Lower lobe of right lung (tissue), 2 donors: ENCODE results near the gene TWF2. TPM values are rescaled to one million over a fixed set of nuclear protein-coding genes. Genes with fewer than 3 reads are reported as not detected.

Experiments used
- ATAC-seq, 2 donors: fragments of 200-7000 bp; cut with Tn5 transposase; one replicate each; pipeline ENCODE4 v1.9.1; 2020 to 2022; ENCODE audit warnings: mild to moderate bottlenecking in 2 of 2, moderate library complexity in 2 of 2
- DNase-seq: peaks from one replicate; pipeline ENCODE4 v3.0.0-alpha.2; 2020
- H3K27ac ChIP-seq: fragments of 200-600 bp; one replicate; pipeline ENCODE4 v1.8.0; 2022
- H3K27me3 ChIP-seq: fragments of 200-600 bp; one replicate; pipeline ENCODE4 v1.8.0; 2022; ENCODE audit warnings: low read depth
- H3K36me3 ChIP-seq: fragments of 200-600 bp; one replicate; pipeline ENCODE4 v1.8.0; 2022; ENCODE audit warnings: mild to moderate bottlenecking
- H3K4me1 ChIP-seq: fragments of 200-600 bp; one replicate; pipeline ENCODE4 v1.8.0; 2022
- H3K4me3 ChIP-seq: fragments of 200-600 bp; one replicate; pipeline ENCODE4 v1.8.0; 2022; ENCODE audit warnings: mild to moderate bottlenecking
- H3K9me3 ChIP-seq: fragments of 200-600 bp; one replicate; pipeline ENCODE4 v1.8.0; 2022
- intact Hi-C: fragments of 100-400 bp; cut with DNase I; formaldehyde crosslinking; loops from one replicate; pipeline ENCODE4 v1.11.0; 2022
- total RNA-seq: library from RNA; stranded (reverse); fragmentation: NEBNext Ultra II Directional; extraction: Animal tissue kit (Norgen Biotek cat#: 25700); gene quantifications from one replicate; pipeline ENCODE4 v1.2.1, GENCODE V29; 2021
- TF ChIP-seq, protein P1 (sequence below): fragments of 200-600 bp; IDR thresholded peaks from one replicate; pipeline ENCODE4 v1.8.0; 2022; ENCODE audit warnings: antibody characterized with exemption, mild to moderate bottlenecking
- donor health status: DM: no; HTN: yes; CAD: no; lungs with severe emphysema.

Gene TWF2
- total RNA-seq, 1 donor from 2014 or later: 62.2 TPM

DNA sequence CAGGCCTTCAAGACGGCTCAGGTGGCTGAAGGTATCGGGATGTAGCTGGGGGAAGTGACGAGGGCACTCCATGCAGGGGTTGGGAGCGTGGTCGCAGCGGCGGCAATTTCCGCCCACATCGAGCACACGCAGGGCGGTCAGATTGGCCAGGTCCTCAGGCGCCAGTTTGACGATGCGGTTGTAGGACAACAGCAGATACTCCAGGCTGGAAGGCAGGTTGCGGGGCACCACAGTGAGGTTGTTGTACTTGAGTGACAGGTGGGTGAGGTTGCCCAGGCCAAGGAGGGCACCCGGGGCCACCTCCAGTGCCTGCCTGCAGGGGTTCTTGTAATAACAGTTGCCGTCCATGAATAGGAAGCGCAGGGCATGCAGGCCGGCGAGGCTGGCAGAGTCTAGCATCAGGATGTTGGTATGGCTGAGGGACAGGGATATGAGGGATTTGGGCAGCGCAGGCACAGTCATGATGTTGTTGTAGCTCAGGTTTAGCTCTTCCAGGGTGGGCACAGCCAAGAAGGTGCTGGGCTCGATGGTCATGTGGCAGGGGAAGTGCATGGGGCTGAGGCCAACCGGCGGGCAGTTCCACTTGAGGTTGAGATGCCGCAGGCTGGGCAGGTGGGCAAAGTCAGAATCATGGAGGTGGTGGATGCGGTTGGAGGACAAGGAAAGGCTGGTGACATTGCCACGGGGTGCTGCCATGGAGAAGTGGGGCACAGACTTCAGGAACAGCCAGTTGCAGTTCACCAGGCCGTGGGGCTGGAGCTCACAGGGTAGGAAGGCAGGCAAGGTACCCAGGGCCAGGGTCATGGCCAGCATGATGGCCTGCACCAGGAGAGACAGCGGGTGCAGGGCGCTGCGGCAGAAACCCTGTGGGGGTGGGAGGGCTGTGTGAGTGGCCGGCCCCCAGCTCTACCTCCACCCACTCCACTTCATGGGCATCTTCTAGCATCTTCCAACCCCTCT lies 15.2 kb downstream of the TWF2 start:
- H3K27ac ChIP-seq: no peak overlapping the region
- peaks cover 13% of the 10 kb centered on the region for H3K36me3 ChIP-seq
- TF ChIP-seq, protein P1, sequence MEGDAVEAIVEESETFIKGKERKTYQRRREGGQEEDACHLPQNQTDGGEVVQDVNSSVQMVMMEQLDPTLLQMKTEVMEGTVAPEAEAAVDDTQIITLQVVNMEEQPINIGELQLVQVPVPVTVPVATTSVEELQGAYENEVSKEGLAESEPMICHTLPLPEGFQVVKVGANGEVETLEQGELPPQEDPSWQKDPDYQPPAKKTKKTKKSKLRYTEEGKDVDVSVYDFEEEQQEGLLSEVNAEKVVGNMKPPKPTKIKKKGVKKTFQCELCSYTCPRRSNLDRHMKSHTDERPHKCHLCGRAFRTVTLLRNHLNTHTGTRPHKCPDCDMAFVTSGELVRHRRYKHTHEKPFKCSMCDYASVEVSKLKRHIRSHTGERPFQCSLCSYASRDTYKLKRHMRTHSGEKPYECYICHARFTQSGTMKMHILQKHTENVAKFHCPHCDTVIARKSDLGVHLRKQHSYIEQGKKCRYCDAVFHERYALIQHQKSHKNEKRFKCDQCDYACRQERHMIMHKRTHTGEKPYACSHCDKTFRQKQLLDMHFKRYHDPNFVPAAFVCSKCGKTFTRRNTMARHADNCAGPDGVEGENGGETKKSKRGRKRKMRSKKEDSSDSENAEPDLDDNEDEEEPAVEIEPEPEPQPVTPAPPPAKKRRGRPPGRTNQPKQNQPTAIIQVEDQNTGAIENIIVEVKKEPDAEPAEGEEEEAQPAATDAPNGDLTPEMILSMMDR: no peak
- no peak for DNase-seq
- no peak for ATAC-seq
- H3K27me3 ChIP-seq: no peaks in the 10 kb centered on the region
- intact Hi-C loops: no loop called here
- H3K4me1 ChIP-seq: peaks cover 30% of the 10 kb centered on the region
- no peaks in the 10 kb centered on the region for H3K9me3 ChIP-seq
- H3K4me3 ChIP-seq: no peak overlapping the region

- TF ChIP-seq, protein P1: no peak
- ATAC-seq: no peak
- intact Hi-C loops: no loop called here
- Histone ChIP-seq H3K4me1 (peaks cover 41% of the 10 kb centered on the region), H3K4me3 (no peak overlapping the region), H3K27ac (no peak overlapping the region), H3K9me3 (no peaks in the 10 kb centered on the region), H3K27me3 (no peaks in the 10 kb centered on the region), H3K36me3 (peaks cover 1% of the 10 kb centered on the region)
- DNase-seq: no peak
Observed at GRCh38 chr3:52222319-52223221, 16.4 kb downstream of the TWF2 start.

DNA sequence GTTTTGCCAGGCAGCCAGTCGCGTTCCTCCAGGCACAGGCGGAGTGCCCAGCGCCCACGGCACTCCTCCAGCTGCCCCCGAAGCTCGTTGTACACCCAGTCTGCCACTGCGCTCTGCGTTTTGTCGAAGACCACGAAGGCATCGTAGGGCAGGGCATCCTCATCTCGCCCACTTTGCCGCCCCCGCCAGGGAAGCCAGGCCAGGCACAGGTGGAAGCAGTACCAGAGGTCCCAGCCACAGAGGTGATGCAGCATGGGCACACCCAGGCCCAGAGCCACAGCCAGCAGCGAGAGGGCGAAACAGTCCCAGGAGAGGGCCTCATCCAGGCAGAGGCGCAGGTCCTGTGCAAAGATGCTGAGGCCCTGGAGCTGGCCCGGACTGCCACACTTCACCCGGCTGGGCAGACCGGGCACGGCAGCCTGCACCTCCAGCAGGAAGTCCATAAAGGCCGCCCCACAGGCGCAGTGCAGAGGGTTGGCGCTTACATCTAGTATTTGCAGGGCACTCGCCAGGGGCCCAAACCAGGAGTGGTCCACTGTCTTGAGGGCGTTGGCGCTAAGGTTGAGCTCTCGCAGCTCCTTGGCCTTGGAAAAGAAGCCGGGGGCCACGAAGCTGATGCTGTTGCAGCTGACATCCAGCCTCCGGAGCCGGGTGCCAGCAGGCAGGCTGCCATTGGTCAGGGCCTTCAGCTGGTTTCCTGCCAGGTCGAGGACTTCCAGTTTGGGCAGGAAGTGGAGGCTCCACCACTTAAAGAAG lies 17.2 kb downstream of the TWF2 start:
- ATAC-seq: no peak

DNA sequence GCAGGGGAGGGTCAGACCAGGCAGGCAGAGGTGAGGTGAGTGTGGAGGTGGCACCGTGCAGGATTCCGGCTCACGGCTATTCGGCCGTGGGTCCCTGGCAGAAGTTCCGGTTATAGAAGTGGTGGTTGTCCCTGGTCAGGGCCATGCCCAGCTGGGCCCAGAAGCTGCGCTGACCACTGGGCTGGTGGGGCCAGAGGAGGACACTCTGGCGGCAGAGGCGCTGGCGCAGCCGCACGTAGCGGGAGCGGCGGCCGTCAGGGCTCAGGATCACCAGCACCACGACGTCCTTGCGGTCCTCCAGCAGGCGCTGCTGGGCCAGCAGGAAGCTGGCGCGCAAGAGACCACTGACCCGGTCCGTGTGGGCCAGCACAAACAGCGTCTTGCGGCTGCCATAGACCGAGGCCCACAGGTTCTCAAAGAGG lies 17.8 kb downstream of the TWF2 start:
- Histone ChIP-seq H3K27me3 (no peaks in the 10 kb centered on the region), H3K4me3 (no peak overlapping the region), H3K27ac (no peak overlapping the region), H3K36me3 (no peaks in the 10 kb centered on the region), H3K9me3 (no peaks in the 10 kb centered on the region), H3K4me1 (peaks cover 55% of the 10 kb centered on the region)
- no peak for ATAC-seq
- TF ChIP-seq, protein P1: no peak
- intact Hi-C loops: no loop called here
- no peak for DNase-seq

More for the DNA sequence above, 17.2 kb downstream of the TWF2 start:
- H3K27me3 ChIP-seq: no peaks in the 10 kb centered on the region
- H3K36me3 ChIP-seq: no peaks in the 10 kb centered on the region
- peaks cover 50% of the 10 kb centered on the region for H3K4me1 ChIP-seq
- no peak for DNase-seq
- H3K27ac ChIP-seq: no peak overlapping the region
- no peaks in the 10 kb centered on the region for H3K9me3 ChIP-seq
- intact Hi-C loops: no loop called here
- peak overlapping the region; percentile 19 for H3K4me3 ChIP-seq
- TF ChIP-seq, protein P1: no peak
